ENCODE measurements around the gene PRKG2. TPM values are rescaled to one million over a fixed set of nuclear protein-coding genes. Genes with fewer than 3 reads are reported as not detected.

Gene PRKG2
- total RNA-seq, 1 experiment from 2014 or later: not detected

DNA sequence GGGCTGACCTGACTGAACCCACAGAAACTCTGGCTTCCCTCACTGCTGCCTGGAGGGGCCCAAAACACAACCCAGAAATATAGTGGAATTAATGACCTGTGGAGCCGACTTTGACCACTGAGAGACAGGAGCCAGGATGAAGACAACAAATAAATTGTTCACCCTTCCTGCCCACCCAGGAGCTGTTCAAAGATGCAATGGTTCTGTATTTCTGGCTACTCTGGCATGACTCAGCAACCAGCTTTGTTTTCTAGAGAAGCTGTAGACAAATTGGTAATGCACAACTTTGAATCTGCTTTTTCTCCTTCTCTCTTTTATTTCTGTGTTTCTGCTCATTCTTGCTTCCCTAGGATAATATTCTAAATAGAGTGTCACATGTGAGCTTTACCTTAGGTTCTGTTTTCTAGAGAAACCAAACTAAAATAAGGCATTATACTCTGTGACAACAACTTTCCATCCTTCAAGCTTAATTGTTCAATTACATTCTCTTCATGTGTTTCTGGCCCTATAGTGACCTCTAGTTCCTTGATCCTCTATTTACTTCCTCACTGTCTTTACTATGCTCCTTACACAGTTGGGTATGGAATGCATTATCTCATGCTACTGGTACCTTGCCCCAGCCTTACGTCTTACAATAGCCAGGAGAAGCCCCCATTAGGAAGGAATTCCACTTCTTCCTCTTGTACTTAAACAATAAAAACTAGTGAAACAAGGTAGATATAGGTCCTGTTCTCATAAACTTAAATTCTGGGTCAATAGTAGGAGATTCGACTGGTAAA, 6.5 kb upstream of the PRKG2 start:
- in situ Hi-C loops (cut with HindIII; ENCODE audit: low pct_unique_long_range_greater_than_20kb, low sequenced_read_pairs): no loop called here
- no peak for DNase-seq (ENCODE audit: low read depth, low spot score)

DNA sequence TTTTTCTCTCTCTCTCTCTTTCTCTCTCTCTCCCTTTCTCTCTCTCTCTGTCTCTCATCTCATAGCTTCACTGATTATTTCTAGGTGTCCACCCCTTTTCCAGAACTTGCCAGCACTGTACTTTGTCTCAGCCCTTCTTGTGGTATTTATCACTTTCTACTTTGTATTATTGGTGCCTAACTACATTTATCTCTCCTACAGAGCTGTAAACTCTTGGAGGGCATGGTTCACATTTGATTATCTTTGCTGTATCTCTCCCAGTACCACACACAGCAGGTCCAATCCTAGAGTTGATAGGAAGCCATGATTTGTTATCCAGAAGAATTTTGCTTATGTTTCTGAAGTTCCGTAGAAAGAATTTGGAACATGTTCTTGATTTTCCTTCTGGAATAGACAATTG, 5.2 kb upstream of the PRKG2 start:
- in situ Hi-C loops (cut with HindIII; ENCODE audit: low pct_unique_long_range_greater_than_20kb, low sequenced_read_pairs): no loop called here
- DNase-seq (ENCODE audit: low read depth, low spot score): no peak

DNA sequence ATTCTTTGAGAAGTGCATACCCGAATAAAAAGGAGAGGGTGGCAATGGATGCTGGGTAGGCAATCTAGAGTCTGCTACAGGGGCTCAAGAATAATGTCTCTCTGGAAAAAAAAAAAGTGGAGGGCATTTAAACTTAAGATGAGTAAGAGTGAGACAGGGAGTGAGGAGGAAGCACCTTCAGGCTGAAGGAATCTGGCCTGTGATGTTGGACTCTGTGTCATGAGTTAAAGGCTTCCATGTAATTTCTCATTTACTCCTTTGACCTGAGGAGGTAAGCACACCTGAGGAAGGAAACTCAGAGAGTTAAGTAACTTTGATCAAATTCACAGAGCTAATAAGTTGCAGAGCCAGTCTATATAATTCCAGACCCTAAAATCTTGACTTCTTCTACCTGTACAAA, 3.2 kb upstream of the PRKG2 start:
- in situ Hi-C loops (cut with HindIII; ENCODE audit: low pct_unique_long_range_greater_than_20kb, low sequenced_read_pairs): no loop called here

DNA sequence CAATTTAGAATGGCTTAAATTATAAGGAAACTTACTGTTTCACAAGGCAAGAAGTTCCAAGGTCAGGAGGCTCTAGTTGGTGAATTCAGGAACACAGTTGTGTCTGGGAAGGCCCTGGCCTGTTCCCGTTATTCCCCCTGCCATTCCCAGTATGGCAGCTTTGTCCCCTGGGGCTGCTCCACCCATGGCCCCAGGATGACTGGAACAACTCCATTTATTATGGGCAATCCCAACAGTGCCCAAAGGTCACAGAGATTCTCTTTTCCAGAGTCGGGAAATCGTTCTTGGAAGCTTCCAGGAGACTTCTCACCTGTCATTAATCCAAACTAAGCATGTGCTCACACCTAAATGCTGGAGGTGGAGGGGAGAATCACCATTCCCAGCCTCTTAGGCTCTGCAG, 2.8 kb upstream of the PRKG2 start:
- in situ Hi-C loops (cut with HindIII; ENCODE audit: low pct_unique_long_range_greater_than_20kb, low sequenced_read_pairs): no loop called here
- no peak for DNase-seq (ENCODE audit: low read depth, low spot score)

More for the DNA sequence above, 3.2 kb upstream of the PRKG2 start:
- DNase-seq (ENCODE audit: low read depth, low spot score): no peak

DNA sequence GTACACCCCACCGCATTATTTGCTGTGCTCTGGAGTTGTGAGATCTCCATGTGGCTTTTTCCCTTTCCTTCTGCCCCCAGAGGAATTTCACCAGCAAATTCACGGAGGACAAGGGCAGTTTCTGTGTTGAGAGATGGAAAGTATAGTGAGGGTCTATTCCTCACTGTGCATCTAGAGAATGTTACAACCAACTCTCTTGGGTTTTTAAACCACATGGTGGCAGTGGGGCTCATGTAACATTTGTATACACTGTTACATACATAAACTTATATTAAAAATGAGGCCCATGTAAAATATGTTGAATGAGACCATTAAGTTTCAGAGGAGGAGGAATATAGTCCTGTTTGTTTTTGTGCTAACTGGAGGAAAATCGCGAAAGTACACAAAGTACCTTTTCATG, 909 bp upstream of the PRKG2 start:
- in situ Hi-C loops (cut with HindIII; ENCODE audit: low pct_unique_long_range_greater_than_20kb, low sequenced_read_pairs): no loop called here
- DNase-seq (ENCODE audit: low read depth, low spot score): no peak

DNA sequence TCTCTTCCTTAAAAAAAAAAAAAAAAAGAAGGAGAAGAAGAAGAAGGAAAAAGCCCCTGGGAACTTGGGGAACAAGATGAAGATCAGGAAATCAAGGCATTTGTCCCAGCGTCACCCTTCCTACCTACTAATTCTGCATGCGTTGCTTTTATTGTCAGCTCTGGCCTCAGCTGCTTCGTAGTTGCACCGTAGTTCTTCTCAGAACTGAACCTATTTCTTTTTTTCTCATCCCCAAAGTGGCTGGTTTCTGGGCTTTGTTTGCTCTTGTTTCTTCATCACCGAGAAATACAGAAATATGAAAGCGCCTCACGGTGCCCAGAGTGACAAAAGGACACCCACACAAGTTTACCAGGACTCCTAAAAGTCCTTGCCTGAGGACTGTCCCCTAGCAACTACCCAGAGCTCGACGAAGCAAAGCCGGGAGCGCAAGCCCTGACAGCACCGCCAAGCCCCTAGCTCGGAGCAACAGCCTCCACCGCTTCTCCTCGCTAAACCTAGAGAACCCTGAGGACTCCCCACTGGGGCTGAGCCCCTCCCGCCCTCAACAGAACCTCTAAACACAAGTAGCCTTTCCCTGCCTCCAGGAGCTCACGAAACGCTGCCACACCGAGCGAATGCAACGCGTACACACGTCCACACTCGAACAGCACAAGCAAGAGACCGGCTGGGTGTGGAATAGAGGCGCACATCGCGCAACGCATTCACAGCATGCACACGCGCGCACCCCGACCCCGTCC, 710 bp downstream of the PRKG2 start:
- in situ Hi-C loops (cut with HindIII; ENCODE audit: low pct_unique_long_range_greater_than_20kb, low sequenced_read_pairs): no loop called here

DNA sequence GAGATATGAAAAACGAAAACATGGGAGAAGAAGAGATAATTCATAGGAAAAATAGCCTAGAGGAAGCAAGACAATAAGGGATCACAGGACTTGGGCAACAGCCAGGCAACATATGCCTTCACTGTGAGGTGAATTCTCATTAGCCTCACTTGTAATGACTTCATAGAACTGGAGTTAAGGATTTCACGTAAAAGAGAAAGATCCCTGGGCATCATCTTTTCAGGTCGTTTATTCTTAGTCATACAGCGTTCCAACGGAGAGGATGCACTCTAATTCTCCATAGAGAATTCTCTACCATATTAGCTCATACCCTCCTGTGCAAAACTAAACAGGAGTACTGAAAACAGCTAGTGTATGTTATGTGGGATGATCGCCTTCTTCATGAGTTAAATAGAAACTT, 1.4 kb downstream of the PRKG2 start:
- in situ Hi-C loops (cut with HindIII; ENCODE audit: low pct_unique_long_range_greater_than_20kb, low sequenced_read_pairs): no loop called here
- no peak for DNase-seq (ENCODE audit: low read depth, low spot score)

More for the DNA sequence above, 710 bp downstream of the PRKG2 start:
- no peak for DNase-seq (ENCODE audit: low read depth, low spot score)

DNA sequence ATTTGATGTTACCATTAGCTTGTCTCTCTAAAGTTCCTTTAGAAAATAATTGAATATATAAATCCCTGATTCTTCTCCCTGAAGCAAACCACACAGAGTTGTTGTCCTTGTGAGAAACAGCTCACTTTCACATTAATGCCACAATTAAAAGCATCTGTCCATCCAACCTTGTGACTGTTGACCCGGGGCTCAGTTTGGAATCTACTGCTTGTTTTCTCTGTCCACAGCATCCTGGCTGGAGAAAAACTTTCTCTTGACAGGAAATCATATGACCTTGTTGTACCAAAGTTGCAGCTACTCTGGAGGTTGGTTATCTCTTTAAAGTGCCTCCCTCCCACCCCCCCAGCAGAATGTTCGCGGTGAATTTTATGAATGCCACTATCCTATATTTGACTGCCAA, 3.1 kb downstream of the PRKG2 start:
- in situ Hi-C loops (cut with HindIII; ENCODE audit: low pct_unique_long_range_greater_than_20kb, low sequenced_read_pairs): no loop called here
- no peak for DNase-seq (ENCODE audit: low read depth, low spot score)

DNA sequence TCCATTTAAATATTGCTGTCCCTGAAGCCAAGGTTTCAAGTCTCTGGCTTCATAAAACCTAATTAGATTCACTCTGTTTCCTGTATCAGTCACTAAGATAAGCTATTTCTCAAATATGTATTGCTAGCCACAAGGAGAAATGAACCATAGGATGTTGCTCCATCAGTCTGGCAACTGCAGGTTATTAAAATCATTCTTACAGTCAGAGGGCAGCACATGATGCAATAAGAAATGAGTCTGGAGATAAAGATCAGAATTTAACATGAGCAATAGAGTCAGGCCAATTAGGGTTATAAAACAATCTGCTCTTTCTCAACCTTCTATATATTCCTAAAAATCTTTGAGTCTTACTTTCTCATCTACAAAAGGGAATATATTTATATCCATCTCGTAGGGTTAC, 7.2 kb downstream of the PRKG2 start:
- in situ Hi-C loops (cut with HindIII; ENCODE audit: low pct_unique_long_range_greater_than_20kb, low sequenced_read_pairs): no loop called here

DNA sequence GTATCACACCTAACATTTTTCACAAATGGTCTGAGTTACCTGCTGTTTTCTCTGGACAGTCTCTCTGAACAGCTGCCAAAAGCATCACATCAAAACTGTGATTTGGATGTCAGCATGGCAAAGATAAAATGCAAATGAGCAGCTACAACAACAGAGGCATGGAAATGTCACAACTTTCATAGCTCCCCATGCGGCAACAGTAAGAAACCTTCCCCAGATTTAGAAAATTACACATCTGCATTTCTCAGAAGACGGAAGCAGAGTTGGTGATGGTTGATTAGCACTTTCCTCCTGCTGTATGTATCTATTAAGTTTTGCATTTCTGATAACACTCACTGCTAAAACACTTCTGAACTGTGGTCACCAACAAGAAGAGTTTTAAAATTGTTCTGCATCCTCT, 9.7 kb downstream of the PRKG2 start:
- DNase-seq (ENCODE audit: low read depth, low spot score): no peak
- in situ Hi-C loops (cut with HindIII; ENCODE audit: low pct_unique_long_range_greater_than_20kb, low sequenced_read_pairs): no loop called here

More for the DNA sequence above, 7.2 kb downstream of the PRKG2 start:
- DNase-seq (ENCODE audit: low read depth, low spot score): no peak

DNA sequence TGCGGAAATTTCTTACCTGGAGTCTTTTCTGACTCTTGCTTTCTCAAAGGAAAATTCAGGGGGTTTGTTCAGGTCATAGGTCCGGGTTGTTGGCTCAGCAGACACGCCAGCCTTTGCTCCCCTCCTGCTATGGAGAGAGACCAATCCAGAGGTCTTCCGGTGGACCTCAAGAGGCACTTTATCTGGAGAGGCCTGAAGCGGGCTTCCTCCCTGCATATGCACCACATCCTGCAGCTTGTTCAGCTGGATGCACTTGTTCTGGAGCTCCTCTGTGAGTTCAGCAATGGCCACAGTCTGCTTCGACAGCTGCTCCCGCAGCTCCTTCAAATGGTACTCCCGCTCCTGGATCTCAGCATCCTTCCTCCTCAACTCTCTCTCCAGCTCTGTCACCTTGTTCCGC, 10.5 kb downstream of the PRKG2 start:
- in situ Hi-C loops (cut with HindIII; ENCODE audit: low pct_unique_long_range_greater_than_20kb, low sequenced_read_pairs): no loop called here
- no peak for DNase-seq (ENCODE audit: low read depth, low spot score)

DNA sequence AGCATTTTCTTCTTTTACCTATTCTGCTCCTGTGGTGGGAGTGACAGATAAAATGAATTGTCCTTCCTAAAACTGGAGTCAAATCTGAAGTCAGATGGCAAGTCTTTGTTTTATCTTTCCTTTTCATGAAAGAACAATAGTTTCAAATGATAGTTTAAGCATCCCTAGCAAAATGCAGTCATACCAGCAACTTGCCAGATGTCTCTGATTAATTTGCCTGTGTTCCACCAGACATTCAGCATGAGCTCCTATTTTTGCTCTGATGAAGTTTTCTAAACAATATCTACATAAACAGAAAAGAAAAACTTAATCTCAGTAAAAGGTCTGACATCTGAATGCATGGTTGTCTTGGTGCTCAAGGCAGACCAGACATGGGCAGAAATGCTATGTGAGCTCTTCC, 15.2 kb downstream of the PRKG2 start:
- no peak for DNase-seq (ENCODE audit: low read depth, low spot score)
- in situ Hi-C loops (cut with HindIII; ENCODE audit: low pct_unique_long_range_greater_than_20kb, low sequenced_read_pairs): no loop called here

DNA sequence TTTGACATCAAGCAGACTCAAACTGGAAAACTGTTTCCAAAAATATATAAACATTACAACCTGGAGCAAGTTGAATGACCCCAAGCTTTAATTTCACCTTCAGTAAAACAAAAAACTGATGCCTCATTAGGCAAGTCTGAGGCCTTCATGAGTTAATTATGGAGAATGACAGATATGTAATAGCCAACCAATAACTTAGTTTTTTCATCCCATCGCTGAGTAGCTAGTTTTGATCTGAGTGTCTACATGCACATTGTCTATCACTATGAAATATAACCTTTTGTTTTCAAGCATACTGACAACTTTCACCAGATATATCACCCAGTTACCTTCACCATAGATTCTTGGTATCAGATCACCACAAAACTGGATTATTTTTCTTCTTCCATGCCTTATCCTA, 16.4 kb downstream of the PRKG2 start:
- in situ Hi-C loops (cut with HindIII; ENCODE audit: low pct_unique_long_range_greater_than_20kb, low sequenced_read_pairs): no loop called here
- no peak for DNase-seq (ENCODE audit: low read depth, low spot score)

DNA sequence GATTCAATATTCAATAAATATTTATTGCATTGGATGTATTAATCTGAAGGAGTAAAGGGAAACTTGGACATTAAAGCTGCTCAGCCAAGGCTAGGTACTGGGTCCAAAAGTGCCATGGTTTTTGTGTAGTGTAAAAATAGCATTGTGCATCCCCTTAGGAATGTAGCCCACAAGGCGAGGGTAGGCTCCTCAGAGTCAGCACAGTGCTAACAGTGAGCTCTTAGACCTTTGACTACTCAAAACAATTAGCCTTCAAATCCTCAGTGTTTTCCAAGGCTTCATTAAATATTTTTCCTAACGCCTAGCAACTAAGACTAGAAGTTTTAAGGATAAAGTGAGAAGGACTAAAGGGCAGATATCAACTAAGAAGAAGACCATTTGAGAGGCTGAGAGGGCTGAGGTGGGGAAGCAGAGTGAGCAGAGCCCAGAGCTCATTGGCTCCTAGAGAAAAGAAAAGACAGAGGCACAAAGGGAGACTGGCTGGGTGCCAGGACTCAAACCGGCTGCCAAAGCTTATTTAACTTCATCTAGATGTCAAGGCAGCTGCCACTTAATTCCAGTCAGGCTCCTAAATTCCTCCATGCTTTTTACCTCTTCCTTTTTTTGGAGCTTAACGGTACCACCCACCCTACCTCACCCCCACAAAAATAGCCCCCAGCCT, 17.0 kb downstream of the PRKG2 start:
- no peak for DNase-seq (ENCODE audit: low read depth, low spot score)
- in situ Hi-C loops (cut with HindIII; ENCODE audit: low pct_unique_long_range_greater_than_20kb, low sequenced_read_pairs): no loop called here

DNA sequence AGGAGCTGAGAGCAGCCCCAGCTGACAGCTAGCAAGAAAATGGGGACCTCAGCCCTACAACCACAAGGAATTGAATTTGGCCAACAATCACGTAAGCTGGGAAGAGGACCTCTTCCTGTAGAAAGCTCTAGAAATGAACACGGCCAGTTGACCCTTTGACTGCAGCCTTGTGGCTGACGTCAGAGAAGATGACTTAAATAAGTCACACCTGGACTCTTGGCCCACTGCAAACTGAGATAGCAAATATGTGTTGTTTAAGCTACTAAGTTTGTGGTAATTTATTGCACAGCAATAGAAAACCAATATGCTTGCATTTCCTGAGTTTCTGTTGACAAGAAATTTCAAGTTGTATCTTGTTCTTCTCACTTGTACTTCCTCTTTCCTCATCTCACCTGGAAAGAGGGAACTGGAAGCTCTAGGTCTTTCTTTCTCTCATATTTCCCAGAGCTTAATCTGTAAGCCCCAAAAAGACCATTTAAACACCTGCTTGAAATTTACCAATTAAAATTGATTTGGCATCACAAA, 18.8 kb downstream of the PRKG2 start:
- in situ Hi-C loops (cut with HindIII; ENCODE audit: low pct_unique_long_range_greater_than_20kb, low sequenced_read_pairs): no loop called here
- no peak for DNase-seq (ENCODE audit: low read depth, low spot score)

DNA sequence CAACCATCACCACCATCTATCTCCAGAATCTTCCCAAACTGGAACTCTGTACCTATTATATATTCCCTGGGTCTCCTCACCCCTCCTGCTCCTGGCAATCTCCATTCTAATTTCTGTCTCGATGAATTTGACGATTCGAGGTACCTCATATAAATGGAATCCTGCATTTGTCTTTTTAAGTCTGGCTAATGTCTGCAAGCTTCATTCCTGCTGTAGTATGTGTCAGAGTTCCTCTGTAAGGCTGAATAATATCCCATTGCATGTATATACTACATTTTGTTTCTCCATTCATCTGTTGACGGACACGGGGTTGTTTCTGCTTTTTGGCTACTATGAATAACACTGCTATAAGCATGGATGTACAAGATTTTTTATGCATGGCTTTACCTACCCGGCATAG, 19.5 kb downstream of the PRKG2 start:
- in situ Hi-C loops (cut with HindIII; ENCODE audit: low pct_unique_long_range_greater_than_20kb, low sequenced_read_pairs): no loop called here

DNA sequence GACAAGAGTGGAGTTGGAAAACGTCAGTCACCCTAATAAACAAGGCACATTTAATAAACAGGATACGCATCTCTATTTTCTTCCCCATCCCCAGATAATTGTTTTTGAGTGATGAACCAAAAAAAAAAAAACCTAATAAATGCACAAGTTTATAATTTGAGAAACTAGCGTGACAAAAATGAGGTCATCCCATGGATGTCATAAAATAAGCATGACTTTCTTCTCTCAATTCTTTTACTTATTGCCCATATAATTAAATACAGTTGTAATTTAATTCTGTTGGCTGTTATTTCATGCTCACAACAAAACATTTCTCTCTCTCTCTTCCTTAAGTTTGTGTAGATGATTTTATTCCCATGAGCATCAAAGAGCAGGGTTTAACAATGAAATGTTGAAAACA, 20.7 kb downstream of the PRKG2 start:
- in situ Hi-C loops (cut with HindIII; ENCODE audit: low pct_unique_long_range_greater_than_20kb, low sequenced_read_pairs): no loop called here
- no peak for DNase-seq (ENCODE audit: low read depth, low spot score)

More for the DNA sequence above, 19.5 kb downstream of the PRKG2 start:
- no peak for DNase-seq (ENCODE audit: low read depth, low spot score)

DNA sequence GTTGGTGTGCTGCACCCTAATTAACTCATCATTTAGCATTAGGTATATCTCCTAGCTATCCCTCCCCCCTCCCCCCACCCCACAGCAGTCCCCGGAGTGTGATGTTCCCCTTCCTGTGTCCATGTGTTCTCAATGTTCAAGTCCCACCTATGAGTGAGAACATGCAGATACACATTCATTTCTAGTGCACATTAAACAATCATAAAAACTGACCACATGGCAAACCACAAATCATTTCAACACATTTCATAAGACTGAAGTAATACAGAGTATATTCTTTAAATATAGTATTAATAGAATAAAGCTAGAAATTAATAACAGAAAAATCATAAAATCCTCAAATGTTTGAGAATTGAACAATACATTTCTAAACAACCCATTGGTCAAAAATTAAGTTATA, 34.1 kb downstream of the PRKG2 start:
- no peak for DNase-seq (ENCODE audit: low read depth, low spot score)
- in situ Hi-C loops (cut with HindIII; ENCODE audit: low pct_unique_long_range_greater_than_20kb, low sequenced_read_pairs): no loop called here

All from SK-MEL-5 (cell line).